Astrocyte of the spinal cord (primary cell): Measurements from ENCODE around the gene CCND3.
A peak's percentile ranks its signal among the peaks of the same experiment; 100 is the strongest.

ENCODE experiments used
- DNase-seq: peaks from one replicate; pipeline ENCODE4 v3.0.0; 2011; ENCODE audit warnings: low read depth, low spot score
- H3K4me3 ChIP-seq: 2 replicates; pipeline ENCODE4 v1.5.1; 2011; ENCODE audit warnings: low read depth, mild to moderate bottlenecking, low read length, moderate library complexity
- in situ Hi-C: cut with HindIII; loops from 2 replicates; pipeline ENCODE4 v1.10.0; 2017; ENCODE audit warnings: low sequenced_read_pairs
- TF ChIP-seq, protein P1 (sequence below): IDR thresholded peaks from 2 replicates; pipeline ENCODE4 v1.5.1; 2012; ENCODE audit warnings: low read depth, mild to moderate bottlenecking, low read length, inconsistent platforms

Gene CCND3

GRCh38 chr6:41936073-41936837 is 5.4 kb downstream of the CCND3 start:
- DNase-seq = peak; percentile 80
- H3K4me3 ChIP-seq = no peak overlapping the region
- TF ChIP-seq, protein P1, sequence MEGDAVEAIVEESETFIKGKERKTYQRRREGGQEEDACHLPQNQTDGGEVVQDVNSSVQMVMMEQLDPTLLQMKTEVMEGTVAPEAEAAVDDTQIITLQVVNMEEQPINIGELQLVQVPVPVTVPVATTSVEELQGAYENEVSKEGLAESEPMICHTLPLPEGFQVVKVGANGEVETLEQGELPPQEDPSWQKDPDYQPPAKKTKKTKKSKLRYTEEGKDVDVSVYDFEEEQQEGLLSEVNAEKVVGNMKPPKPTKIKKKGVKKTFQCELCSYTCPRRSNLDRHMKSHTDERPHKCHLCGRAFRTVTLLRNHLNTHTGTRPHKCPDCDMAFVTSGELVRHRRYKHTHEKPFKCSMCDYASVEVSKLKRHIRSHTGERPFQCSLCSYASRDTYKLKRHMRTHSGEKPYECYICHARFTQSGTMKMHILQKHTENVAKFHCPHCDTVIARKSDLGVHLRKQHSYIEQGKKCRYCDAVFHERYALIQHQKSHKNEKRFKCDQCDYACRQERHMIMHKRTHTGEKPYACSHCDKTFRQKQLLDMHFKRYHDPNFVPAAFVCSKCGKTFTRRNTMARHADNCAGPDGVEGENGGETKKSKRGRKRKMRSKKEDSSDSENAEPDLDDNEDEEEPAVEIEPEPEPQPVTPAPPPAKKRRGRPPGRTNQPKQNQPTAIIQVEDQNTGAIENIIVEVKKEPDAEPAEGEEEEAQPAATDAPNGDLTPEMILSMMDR = peak; percentile 95
- in situ Hi-C loops = no loop called here

DNA sequence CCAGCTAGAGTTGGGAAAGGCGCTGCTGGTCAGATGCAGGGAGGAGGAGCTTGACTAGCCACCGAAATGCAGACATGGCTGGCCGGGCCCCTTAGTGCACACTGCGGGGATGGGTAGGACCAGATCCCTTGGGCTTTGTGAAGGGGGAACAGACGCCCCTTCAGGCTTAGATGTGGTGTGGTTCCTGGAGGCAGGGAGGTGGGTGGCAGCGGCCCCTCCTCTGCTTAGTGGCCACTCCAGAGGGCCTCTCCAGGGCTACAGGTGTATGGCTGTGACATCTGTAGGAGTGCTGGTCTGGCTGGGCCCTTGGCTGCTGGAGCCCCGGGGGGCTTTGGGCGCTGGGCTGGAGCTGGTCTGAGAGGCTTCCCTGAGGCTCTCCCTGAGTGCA is 5.9 kb downstream of the CCND3 start:
- in situ Hi-C loops = no loop called here
- DNase-seq = no peak
- no peak overlapping the region for H3K4me3 ChIP-seq
- TF ChIP-seq, protein P1 = no peak

DNA sequence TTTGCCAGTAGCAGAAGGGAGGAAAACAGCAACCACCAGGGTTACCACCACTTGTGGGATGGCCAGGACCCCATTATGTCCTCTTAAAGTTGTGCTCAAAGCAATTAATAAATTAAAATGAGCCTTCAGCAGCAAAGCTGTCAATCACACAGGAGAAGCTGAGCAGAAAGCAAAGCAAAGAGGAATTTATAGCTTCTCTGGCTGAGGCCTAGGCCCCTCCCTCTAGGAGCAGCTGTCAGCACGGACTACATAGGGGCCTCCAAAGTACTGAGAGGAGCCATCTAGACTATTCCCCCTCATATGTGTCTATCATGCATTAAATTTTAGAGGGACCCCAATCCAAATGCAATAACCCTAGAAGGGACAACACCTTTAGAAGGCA is 6.4 kb downstream of the CCND3 start:
- no peak for DNase-seq
- TF ChIP-seq, protein P1 = no peak
- H3K4me3 ChIP-seq = no peak overlapping the region
- in situ Hi-C loops = no loop called here

DNA sequence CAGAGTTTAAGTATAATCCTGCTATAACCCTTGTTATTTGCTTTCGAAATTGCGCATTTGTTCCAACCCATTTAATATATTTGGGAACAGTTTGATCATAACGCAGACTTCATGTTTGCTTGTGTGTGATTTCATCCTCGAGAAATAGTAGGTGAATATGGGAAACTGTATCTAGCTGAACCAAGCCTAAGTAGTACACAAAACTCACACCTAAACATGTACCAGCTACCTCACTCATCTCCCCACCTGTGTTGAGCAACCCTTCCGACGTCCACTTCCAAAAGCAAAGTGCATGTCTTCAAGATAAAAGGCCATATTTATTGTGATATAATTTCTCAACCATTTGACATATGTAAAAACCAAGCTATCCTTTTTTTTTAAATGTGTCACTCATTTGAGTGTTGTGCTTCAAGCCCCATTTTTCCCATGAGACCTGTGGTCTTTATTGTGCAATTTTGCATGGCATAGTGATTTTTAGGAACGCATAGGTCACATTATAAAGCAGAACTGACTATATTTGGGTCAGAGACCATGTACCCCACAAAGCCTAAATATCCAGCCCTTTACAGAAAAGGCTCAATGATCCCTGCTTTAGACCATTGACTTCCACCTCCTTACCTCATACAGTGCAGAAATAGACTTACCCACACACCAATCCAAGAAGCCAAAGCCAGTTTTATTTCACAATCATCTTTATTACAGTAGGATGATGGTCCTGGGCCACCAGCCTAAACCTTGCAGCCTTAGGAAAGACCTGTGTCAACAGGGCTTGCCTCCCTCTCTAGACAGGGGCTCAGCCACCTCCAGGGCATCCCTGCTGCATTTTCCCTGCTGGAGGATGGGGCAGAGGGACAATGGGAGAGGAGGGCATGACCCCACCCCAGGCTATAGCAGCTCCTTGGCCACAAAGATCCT is 7.1 kb downstream of the CCND3 start:
- in situ Hi-C loops = no loop called here
- TF ChIP-seq, protein P1 = no peak
- DNase-seq = no peak
- no peak overlapping the region for H3K4me3 ChIP-seq

GRCh38 chr6:41932378-41932777 is 9.2 kb downstream of the CCND3 start:
- H3K4me3 ChIP-seq = no peak overlapping the region
- DNase-seq = no peak
- TF ChIP-seq, protein P1 = no peak
- in situ Hi-C loops = no loop called here

- DNase-seq = no peak
- no peak overlapping the region for H3K4me3 ChIP-seq
- in situ Hi-C loops = no loop called here
- TF ChIP-seq, protein P1 = no peak
Measured at GRCh38 chr6:41931792-41932191, 9.8 kb downstream of the CCND3 start.
